Embryonic facial prominence (tissue), 1 donor: ENCODE data around the gene ESR2.
"Not testable (repeated sequence)": the region's sequence is repeated elsewhere in the genome, so short reads cannot be mapped to it uniquely, and the experiment has no call there.

Experiments
- DNase-seq: peaks from one replicate; pipeline ENCODE4 v3.0.0-alpha.2; 2016; ENCODE audit errors: extremely low spot score

ESR2 gene

DNA sequence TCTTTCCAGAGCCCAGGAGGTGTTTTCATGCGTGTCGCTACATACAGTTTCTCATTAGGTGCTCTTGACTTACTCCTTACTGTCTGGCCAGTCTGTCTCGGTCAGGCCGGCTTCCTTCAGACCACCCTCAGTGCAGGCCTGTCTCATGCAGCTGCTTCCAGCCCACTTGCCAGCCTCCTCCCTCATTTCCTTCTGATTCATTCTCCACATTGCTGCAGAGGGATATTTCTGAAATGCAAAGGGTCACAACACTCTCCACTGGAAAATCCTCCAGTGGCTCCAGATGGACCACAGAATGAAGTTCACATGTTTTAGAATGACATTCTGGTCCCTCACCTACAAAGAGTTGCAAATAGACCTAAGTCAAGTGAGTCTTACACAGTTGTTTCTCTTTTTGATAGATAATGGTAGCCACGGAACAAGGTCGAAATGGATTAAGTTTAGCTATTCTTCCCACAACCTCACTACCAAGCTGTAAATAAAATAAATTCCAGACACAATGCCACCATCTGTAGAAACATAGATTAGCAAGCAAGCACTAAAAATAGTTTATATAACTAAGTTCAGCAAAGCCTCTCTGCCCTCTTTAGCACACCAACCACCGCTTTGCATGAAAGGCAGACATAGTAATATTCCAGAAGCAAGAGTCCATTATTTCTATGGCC lies 146.9 kb downstream of the ESR2 start:
- no peak for DNase-seq

DNA sequence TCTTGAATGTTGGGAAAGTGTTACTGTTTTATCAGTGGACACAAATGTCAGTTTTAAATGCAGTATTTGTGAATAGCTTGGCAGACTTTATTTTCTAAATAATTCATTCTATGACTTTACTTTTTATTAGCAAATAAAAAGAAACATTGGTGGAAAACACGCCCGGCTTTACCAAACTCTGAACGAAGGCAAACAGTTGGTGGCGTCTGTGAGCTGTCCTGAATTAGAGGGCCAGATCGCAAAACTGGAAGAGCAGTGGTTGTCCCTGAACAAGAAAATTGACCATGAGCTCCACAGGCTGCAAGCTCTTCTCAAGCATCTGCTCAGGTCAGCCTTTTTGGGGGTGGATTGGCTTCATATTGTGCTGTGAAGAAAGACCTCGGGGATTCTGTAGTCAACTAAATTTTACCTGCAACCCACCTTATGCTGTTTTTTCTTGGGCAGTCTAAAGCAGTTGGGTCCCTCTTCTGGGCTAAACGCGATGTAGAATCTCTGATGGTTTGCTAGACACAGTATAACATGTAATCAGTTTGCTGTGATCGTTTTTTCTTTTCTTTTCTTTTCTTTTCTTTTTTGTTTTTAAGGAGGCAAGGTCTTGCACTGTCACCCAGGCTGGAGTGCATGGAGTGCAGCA lies 156.4 kb downstream of the ESR2 start:
- no peak for DNase-seq

GRCh38 chr14:64126548-64126947 lies 167.6 kb downstream of the ESR2 start:
- DNase-seq: no peak

- no peak for DNase-seq
These were observed 168.9 kb downstream of the ESR2 start for GRCh38 chr14:64125270-64125669.

DNA sequence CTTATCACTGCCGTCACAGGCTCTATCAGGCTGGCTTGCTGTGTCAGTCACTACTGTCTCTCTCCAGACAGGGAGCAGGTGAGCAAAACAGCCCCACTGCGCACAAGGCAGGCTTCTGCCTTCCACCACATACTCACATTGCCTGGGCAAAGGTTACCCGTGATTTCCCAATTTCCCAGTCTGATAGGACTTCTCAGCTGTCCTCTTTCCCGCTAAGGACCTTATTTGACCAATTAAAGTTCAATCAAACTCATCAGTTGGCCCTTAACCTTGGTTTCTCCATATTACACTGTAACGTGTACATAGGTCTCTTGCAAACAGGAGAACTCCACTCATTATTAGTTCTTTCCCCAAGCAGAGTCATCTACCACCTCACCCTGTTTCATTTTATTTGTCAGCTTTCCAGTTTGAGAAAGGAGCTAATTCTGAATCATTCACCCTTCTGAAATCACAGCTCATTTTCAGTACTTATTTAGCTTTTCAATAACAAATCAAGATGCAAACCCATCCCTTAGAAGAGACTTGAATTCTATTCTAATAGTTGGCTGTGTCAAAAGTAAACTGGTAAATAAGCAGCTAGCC lies 170.8 kb downstream of the ESR2 start:
- DNase-seq: no peak

DNA sequence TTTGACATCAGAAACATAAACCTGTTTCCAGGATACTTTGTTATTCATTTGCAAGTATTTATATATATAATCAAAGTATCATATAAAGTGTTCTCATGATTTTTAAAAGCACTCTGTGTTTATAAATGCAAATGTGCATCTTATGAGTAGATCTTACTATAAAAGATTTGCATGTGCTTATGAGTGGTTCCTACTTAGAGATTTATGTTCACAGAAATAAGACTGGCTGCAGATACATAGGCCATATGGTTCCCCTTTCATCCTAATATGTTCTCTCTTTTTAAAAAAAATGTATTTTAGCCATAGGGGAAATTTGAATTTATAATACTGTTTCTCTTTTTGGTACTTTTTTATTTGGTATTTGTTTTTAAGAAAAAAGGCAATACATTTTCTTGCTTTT lies 174.2 kb downstream of the ESR2 start:
- DNase-seq: no peak

DNA sequence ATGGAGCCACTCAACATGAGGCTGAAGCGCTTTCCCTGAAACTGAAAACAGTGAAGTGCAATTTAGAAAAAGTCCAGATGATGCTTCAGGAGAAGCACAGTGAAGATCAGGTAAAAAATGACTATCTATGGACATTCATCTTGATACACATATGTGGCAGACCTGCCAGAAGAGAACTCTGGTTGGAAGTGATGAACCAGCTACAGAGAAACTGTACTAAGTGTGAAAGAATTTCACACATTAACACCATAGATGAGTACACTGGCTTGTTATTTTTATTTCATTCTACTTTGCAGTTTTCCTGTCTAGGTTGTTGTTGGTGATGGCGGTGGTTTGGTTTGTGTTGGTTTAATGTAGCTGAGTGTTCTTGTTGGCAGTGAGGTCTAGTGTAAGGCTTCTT lies 174.7 kb downstream of the ESR2 start:
- no peak for DNase-seq

- DNase-seq: no peak
These were observed 175.3 kb downstream of the ESR2 start for GRCh38 chr14:64118892-64119291.

DNA sequence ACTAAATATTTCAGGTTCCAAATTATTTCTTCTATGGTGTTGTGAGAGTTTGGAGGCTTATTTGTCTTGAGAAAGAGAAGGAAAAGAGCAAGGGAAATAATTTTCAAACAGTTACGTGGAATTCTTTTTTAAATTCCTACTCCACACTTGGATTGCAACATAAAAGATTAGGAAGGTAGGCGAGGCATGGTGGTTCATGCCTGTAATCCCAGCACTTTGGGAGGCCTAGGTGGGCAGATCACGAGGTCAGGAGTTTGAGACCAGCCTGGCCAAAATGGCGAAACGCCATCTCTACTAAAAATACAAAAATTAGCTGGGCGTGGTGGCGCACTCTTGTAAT lies 175.8 kb downstream of the ESR2 start:
- DNase-seq: not testable (repeated sequence)

GRCh38 chr14:64117671-64118402 lies 176.3 kb downstream of the ESR2 start:
- DNase-seq: no peak

- no peak for DNase-seq
These were observed 178.8 kb downstream of the ESR2 start for GRCh38 chr14:64115401-64115800.

DNA sequence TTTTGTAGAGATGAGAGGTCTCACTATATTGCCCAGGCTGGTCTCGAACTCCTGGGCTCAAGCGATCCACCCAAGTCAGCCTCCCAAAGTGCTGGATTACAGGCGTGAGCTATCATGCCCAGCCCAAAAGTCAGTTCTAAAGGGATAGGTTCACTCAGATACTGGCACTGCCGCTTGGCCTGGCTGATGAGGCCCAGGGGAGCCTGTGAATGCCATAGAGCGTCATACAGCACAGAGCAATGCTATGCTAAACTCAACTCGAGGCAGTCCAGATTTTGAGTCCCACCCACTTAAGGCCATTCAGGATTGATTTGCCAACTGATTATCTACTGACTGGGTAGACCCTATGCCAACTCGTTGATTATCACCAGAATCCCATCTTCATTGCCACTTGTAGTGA lies 179.4 kb downstream of the ESR2 start:
- no peak for DNase-seq

DNA sequence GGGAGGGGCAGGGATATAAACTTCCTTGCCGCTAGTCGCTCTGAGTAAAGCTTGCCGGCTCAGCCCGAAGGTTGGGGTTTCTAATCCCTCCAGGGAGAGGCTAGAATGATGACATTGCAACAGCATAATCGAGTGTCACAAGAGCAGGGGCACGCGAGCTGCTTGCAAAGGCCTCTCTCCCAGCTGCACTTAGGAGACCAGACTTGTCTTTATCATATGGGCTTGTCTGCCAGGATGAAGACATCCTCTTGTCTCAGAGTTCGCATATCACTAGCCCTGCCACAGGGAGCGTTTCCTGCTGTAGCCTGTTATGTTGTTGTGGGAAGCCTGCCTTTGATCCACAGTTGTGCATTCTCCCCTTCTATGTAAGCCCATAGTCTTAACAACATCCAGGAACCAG lies 180.0 kb downstream of the ESR2 start:
- DNase-seq: no peak

DNA sequence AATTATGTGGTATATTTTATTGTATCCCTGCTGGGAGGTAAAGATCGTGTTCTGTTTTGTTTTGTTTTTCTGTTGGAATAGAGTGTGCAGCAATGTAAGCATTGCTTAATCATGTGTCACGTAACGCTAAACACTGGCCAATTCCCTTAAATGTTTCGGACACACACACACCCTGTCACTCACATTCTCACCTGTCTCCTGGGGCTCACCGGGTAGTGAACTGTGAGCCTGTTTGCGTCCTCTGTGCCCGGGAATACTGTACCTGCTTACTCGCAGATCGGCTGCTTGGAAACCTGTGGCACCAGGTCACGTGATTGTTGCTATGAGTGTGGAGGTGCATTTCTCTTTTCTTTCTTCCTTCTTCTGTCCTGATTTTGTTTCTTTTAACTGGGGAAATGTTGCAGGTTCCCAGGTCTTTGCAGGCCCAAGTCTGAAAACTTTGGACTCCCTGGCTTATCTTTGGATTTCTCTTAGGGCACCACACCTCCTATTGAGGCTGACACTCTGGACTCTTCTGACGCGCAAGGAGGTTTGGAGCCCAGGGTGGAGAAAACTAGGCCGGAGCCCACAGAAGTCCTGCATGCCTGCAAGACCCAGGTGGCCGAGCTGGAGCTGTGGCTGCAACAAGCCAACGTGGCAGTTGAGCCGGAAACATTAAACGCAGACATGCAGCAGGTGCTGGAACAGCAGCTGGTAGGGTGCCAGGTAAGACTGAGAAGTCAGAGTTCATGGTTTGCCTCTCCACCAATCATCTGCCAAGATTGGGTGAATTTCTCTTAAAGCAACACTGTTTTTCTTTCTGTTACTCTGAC lies 181.1 kb downstream of the ESR2 start:
- no peak for DNase-seq

DNA sequence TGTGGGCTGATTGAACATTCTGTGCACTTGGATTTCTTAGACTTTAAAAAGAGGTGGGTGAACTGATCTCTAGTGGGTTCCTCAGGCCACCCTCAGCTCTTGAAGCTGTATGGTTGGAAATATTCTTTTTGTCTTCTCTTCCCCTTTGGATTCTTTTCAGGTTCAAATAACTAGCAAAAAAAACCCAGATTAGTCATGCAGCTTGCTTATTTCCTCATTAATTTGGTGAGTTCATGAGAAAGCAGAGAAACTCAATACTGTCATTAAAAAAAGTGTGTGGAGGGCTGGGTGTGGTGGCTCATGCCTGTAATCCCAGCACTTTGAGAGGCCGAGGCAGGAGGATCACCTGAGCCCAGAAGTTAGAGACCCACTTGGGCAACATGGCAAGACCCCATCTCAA lies 183.4 kb downstream of the ESR2 start:
- DNase-seq: no peak

- no peak for DNase-seq
These were observed 184.2 kb downstream of the ESR2 start for GRCh38 chr14:64109819-64110554.

GRCh38 chr14:64107438-64107837 lies 186.7 kb downstream of the ESR2 start:
- no peak for DNase-seq

- DNase-seq: no peak
These were observed 196.1 kb downstream of the ESR2 start for GRCh38 chr14:64098120-64098519.

DNA sequence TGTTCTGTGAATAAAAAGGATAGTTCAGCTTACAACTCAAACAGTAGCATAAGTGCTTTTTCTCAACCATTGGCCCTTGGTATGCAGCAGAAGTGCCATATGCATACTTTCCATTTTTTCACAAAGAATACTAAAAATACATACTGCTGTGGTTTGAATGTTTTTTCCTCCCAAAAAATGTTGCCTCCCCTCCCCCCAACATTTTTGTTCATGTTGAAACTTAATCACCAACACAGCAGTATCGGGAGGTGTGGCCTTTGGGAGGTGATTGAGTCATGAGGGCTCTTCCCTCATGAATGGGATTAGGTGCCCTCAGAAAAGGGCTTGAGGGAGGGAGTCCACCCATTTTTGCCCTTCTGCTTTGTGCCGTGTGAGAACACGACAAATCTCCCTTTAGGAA lies 198.6 kb downstream of the ESR2 start:
- DNase-seq: no peak

DNA sequence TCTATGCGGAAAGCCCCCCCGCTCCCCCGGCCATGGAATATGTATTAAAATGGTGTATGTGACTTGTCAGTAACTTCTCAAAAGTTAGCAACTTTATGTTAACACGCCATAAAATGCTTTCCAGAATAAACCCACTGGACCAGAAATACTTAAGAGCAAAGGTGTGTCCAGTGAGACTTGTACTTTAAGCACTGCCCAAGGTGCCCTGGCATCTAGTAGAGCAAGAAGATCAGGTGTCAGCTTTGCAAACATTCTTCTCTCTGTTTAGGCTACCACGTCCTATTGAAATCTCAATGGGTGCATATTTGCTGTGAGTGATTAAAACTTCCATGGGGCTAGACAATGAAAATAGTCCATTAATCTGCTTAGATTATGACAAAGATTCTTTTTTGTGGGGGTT lies 201.2 kb downstream of the ESR2 start:
- DNase-seq: no peak

DNA sequence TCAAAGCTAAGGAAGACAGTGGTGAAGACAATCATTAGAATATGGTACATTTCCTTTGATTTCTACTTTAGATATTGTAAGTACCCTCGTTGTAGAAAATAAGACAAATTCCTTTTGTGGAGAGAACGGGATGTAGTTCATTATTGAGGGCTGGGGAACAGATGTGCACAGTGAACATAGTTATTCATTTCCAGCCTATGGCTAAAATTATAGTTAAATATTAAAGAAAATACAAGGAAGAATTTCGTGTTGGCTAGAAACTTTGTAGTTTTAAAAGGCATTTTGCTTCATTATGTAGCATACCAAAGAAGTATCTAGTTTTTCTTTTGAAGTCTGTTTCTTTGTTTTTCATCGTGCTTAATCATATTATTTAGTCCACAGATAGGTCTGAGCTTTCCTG lies 201.8 kb downstream of the ESR2 start:
- no peak for DNase-seq
